Smooth muscle cell of the coronary artery (primary cell): Measurements from ENCODE around the gene MYMK. TPM values are rescaled to one million over a fixed set of nuclear protein-coding genes. Genes with fewer than 3 reads are reported as not detected.

Source experiments
- total RNA-seq: library from RNA; depleted of rRNA; stranded (reverse); fragments of >200 nt; gene quantifications from 2 replicates; pipeline ENCODE4 v1.2.3, GENCODE V29; 2014; ENCODE audit warnings: low replicate concordance

Gene MYMK
- not detected in 2 replicates for total RNA-seq

GRCh38 chr9:133524679-133525228, at the start of gene MYMK:
TSS of gene MYMK (minus strand) at chr9:133524959. CDS start at chr9:133524844, 115 bp downstream.

GRCh38 chr9:133534346-133535291, 9.9 kb upstream of the MYMK start, which contains the start of gene ADAMTSL2:
TSS of gene ADAMTSL2 (plus strand) at chr9:133534704. CDS start at chr9:133536713, 2,009 bp downstream.

GRCh38 chr9:133478851-133479711, 45.7 kb downstream of the MYMK start, which contains the start of gene SLC2A6:
TSS of gene SLC2A6 (minus strand) at chr9:133479099. CDS start at chr9:133479059, 40 bp downstream.

Other genes starting within 250 kb of the MYMK start
- gene ABO, start 249.8 kb downstream of the MYMK start, total RNA-seq = not detected in 2 replicates
- gene SURF6, start 188.8 kb downstream of the MYMK start, total RNA-seq = 8.1 and 11.0 TPM in 2 replicates
- 13.8 and 63.1 TPM in 2 replicates for gene MED22, start 176.8 kb downstream of the MYMK start, total RNA-seq
- gene RPL7A, start 176.7 kb downstream of the MYMK start, total RNA-seq = 3,249 and 3,613 TPM in 2 replicates
- gene SURF1, start 168.5 kb downstream of the MYMK start, total RNA-seq = 20.6 and 38.1 TPM in 2 replicates
- gene SURF2, start 168.4 kb downstream of the MYMK start, total RNA-seq = 12.9 and 15.6 TPM in 2 replicates
- gene SURF4, start 148.9 kb downstream of the MYMK start, total RNA-seq = 512 and 569 TPM in 2 replicates
- 0.35 and 0.75 TPM in 2 replicates for gene STKLD1, start 148.6 kb downstream of the MYMK start, total RNA-seq
- 17.4 and 27.3 TPM in 2 replicates for gene REXO4, start 106.9 kb downstream of the MYMK start, total RNA-seq
- 1.8 and 3.5 TPM in 2 replicates for gene ADAMTS13, start 102.6 kb downstream of the MYMK start, total RNA-seq
- gene CACFD1, start 65.0 kb downstream of the MYMK start, total RNA-seq = 8.0 and 9.6 TPM in 2 replicates
- gene SLC2A6, start 45.9 kb downstream of the MYMK start, total RNA-seq = 1.9 and 17.8 TPM in 2 replicates
- under 0.01 and 0.12 TPM in 2 replicates for gene ADAMTSL2, start 9.7 kb upstream of the MYMK start, total RNA-seq
- not detected in 2 replicates for gene FAM163B, start 84.4 kb upstream of the MYMK start, total RNA-seq
- not detected in 2 replicates for gene DBH, start 111.4 kb upstream of the MYMK start, total RNA-seq
- 1.2 and 4.3 TPM in 2 replicates for gene SARDH, start 213.4 kb upstream of the MYMK start, total RNA-seq